ENCODE results near the gene NMNAT2.

Gene NMNAT2

DNA sequence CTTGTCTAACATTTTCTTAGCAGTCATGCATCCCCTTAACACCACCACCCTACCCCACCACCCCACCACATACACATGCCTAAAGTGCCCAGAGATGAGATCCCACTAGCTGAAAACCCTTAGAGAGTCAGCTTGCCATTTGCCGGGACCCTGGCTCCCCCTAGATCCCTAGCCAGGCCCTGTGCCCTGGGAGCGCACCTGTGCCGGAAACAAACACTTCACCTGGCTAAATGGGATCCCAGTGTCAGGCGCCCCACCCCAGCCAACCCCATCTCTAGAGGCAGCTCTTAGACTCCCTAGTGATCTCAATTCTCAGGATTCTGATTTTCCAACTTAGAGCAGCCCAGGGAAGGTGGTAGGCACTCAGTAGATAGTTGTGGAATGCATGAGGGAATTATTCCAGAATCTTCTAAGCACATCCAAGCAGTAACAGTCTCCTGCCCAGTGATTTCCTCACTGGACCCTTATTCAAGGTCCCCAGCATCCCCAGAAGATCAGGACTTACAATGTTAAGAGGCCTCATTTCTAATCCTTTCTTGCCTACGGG is 126.9 kb downstream of the NMNAT2 start:
- H3K4me3 ChIP-seq = no peak overlapping the region
- TF ChIP-seq, protein P1, sequence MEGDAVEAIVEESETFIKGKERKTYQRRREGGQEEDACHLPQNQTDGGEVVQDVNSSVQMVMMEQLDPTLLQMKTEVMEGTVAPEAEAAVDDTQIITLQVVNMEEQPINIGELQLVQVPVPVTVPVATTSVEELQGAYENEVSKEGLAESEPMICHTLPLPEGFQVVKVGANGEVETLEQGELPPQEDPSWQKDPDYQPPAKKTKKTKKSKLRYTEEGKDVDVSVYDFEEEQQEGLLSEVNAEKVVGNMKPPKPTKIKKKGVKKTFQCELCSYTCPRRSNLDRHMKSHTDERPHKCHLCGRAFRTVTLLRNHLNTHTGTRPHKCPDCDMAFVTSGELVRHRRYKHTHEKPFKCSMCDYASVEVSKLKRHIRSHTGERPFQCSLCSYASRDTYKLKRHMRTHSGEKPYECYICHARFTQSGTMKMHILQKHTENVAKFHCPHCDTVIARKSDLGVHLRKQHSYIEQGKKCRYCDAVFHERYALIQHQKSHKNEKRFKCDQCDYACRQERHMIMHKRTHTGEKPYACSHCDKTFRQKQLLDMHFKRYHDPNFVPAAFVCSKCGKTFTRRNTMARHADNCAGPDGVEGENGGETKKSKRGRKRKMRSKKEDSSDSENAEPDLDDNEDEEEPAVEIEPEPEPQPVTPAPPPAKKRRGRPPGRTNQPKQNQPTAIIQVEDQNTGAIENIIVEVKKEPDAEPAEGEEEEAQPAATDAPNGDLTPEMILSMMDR (IDR thresholded peaks at IDR 0.05) = no peak
- H3K27ac ChIP-seq = peak overlapping the region; percentile 70 to 89
- DNase-seq (ENCODE audit: low spot score) = no peak

DNA sequence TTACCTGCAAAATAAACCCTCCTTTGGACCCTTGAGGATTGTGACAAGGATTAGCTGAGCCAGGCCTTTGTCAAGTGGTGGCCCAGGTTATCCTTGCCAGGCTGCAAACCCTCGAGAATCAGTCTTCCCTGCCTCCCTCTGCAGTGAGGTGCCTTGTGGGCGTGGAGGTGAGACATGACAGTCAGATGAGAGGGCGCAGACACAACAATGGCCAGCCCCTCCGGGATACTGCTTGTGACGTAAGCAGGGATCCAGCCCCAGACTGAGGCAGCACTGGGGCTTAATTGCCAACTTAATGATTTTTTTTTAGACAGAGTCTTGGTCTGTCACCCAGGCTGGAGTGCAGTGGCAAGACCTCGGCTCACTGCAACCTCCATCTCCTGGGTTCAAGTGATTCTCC is 127.6 kb downstream of the NMNAT2 start:
- no peak overlapping the region for H3K4me3 ChIP-seq
- no peak for DNase-seq (ENCODE audit: low spot score)
- TF ChIP-seq, protein P1 (IDR thresholded peaks at IDR 0.05) = no peak
- peak overlapping the region; percentile 70 to 89 for H3K27ac ChIP-seq

DNA sequence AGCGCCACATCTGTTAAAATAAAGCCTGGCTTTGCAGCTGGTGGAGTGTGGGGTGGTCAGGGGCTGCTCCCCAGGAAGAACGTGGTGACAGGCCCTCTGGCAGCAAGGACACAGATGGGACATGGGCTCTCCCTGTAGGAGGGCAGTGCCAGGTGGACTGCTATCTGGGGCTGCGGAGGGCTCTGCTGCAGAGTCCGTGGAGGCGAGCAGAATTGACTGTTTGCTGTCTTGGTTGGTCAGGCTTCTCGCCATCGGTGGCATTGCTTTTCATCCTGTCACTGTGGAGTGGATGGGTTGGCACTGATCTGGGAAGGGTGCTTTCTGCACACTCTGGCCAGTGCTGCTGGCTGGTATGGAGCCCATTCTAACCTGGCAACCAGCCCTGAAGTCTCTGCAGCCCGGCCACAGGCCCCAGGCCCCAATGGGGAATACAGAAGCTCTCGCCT is 129.1 kb downstream of the NMNAT2 start:
- DNase-seq (ENCODE audit: low spot score) = no peak
- TF ChIP-seq, protein P1 (IDR thresholded peaks at IDR 0.05) = no peak
- no peak overlapping the region for H3K4me3 ChIP-seq
- peak overlapping the region; percentile 7 to 89 for H3K27ac ChIP-seq

DNA sequence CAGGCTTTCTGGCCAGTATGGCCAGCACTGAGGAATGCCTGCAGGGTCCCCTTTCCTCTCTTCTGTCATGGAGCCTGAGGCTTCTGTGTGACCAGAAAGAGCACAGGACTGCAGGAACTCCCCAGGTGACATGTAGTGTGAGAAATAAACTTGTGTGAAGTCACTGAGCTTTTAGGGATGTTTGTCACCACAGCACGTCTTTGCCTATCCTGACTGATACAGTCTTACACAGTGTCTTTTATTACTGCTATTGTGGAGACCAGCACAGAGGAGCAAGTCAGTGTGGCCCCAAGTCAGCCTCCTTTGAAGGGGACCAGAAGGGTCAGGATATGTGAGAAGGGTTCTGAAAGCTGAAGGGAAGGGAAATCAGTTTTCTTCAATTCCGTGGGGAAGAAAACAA is 129.6 kb downstream of the NMNAT2 start:
- DNase-seq (ENCODE audit: low spot score) = no peak
- TF ChIP-seq, protein P1 (IDR thresholded peaks at IDR 0.05) = no peak
- H3K4me3 ChIP-seq = no peak overlapping the region
- peak overlapping the region in 1 of 2 donors; percentile 89 for H3K27ac ChIP-seq

DNA sequence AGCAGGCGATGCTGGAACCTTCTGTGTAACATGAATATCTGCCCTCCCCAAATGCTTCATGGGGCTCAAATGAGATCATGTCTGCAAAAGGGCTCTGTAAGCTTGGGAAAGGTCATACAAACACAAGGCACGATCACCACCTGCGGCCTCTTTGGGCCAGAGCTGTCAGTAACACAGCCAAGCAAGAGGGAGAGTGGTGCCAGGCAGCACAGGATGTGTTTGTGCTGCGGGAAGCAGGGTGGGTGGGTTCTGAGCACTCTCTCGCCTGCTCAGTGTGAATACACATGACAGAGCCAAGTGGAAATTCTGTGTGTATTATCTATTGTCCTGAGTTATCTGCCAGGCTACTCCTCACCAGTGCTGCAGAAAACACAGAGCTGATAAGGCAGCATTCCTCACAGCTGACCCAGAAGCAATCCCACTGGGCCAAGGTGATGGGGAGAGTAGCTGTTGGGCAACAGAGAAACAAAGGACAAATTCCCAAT is 130.9 kb downstream of the NMNAT2 start:
- no peak for DNase-seq (ENCODE audit: low spot score)
- Histone ChIP-seq H3K4me3 (no peak overlapping the region), H3K27ac (peak overlapping the region; percentile 47 to 89)
- TF ChIP-seq, protein P1 (IDR thresholded peaks at IDR 0.05) = no peak

DNA sequence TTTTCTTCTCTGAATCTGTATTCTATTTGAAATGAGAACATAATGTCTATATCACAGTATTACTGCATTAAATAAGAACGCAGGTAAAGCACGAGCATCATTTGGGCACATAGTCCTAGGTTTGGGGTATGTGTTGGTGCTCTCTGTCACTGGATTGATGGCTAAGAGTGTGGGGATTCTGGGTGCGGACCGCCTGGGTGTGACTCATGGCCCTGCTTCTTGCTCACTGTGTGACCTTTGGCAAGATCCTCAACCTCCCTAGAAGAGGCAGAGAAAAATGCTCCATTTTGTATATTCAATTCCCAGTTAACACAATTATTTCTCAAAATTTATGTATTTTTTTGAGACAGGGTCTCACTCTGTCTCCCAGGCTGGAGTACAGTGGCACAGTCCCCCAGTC is 132.4 kb downstream of the NMNAT2 start:
- DNase-seq (ENCODE audit: low spot score) = no peak
- TF ChIP-seq, protein P1 (IDR thresholded peaks at IDR 0.05) = no peak
- H3K4me3 ChIP-seq = no peak overlapping the region
- no peak overlapping the region for H3K27ac ChIP-seq

DNA sequence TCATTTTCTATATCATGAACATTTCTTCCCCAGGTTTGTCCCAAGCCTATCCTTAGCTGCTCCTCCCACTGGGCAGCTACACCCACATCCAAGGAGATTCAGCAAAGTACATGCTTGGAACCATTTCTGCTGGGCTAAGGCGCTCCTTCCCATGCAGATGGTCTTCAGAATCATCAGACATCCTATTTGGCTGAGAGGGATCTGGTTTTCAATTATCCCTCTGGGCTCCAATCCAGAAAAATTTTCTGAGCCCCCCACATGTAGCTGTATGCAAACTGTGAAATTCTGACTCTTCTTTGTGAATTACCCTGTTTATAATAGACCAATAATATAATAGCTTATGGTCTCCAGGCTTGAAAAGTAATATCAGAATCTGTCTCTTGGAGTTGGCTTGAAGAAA is 132.9 kb downstream of the NMNAT2 start:
- Histone ChIP-seq H3K4me3 (no peak overlapping the region), H3K27ac (no peak overlapping the region)
- no peak for DNase-seq (ENCODE audit: low spot score)
- TF ChIP-seq, protein P1 (IDR thresholded peaks at IDR 0.05) = no peak
